Measurements from ENCODE around the gene KLC4.

Gene KLC4

GRCh38 chr6:43059168-43060033 is at the start of gene KLC4, which contains the start of gene MRPL2:
KLC4 (plus strand) TSS chr6:43059631; CDS start chr6:43061336, 1,705 bp downstream.
MRPL2 (minus strand) TSS chr6:43059434; CDS start chr6:43059381, 53 bp downstream.
- peak; percentile 99 for DNase-seq (ENCODE audit: low spot score)

- DNase-seq (ENCODE audit: low spot score): no peak
Observed at GRCh38 chr6:43011207-43011606, 48.2 kb upstream of the KLC4 start.

GRCh38 chr6:43012364-43012763 is 47.1 kb upstream of the KLC4 start:
- DNase-seq (ENCODE audit: low spot score): no peak

- no peak for DNase-seq (ENCODE audit: low spot score)
Observed at GRCh38 chr6:43013097-43013842, 46.2 kb upstream of the KLC4 start.

- DNase-seq (ENCODE audit: low spot score): peak; percentile 100
Observed at GRCh38 chr6:43013843-43014433, 45.5 kb upstream of the KLC4 start, which contains the start of the genes KLHDC3 and MEA1. KLHDC3 (plus strand) TSS chr6:43014249; CDS start chr6:43017193, 2,944 bp downstream. MEA1 (minus strand) TSS chr6:43013946; CDS start chr6:43013813, 133 bp downstream.

GRCh38 chr6:43014434-43014909 is 45.0 kb upstream of the KLC4 start:
- DNase-seq (ENCODE audit: low spot score): no peak

- no peak for DNase-seq (ENCODE audit: low spot score)
Observed at GRCh38 chr6:43016176-43016942, 43.1 kb upstream of the KLC4 start.

- no peak for DNase-seq (ENCODE audit: low spot score)
Observed at GRCh38 chr6:43016943-43017334, 42.5 kb upstream of the KLC4 start.

GRCh38 chr6:43019152-43019551 is 40.3 kb upstream of the KLC4 start:
- no peak for DNase-seq (ENCODE audit: low spot score)

- no peak for DNase-seq (ENCODE audit: low spot score)
Observed at GRCh38 chr6:43020052-43020705, 39.3 kb upstream of the KLC4 start.

- DNase-seq (ENCODE audit: low spot score): no peak
Observed at GRCh38 chr6:43020847-43021246, 38.6 kb upstream of the KLC4 start.

GRCh38 chr6:43021270-43022047 is 38.0 kb upstream of the KLC4 start, which contains the start of gene RRP36:
RRP36 (plus strand) TSS chr6:43021623; CDS start chr6:43021655, 32 bp downstream.
- peak; percentile 76 for DNase-seq (ENCODE audit: low spot score)

- no peak for DNase-seq (ENCODE audit: low spot score)
Observed at GRCh38 chr6:43024436-43024835, 35.0 kb upstream of the KLC4 start.

- DNase-seq (ENCODE audit: low spot score): no peak
Observed at GRCh38 chr6:43026365-43026764, 33.1 kb upstream of the KLC4 start.

GRCh38 chr6:43029120-43029519 is 30.3 kb upstream of the KLC4 start:
- DNase-seq (ENCODE audit: low spot score): no peak

- no peak for DNase-seq (ENCODE audit: low spot score)
Observed at GRCh38 chr6:43032326-43032725, 27.1 kb upstream of the KLC4 start.

- no peak for DNase-seq (ENCODE audit: low spot score)
Observed at GRCh38 chr6:43033496-43034189, 25.8 kb upstream of the KLC4 start.

- no peak for DNase-seq (ENCODE audit: low spot score)
Observed at GRCh38 chr6:43034190-43034525, 25.3 kb upstream of the KLC4 start.

- no peak for DNase-seq (ENCODE audit: low spot score)
Observed at GRCh38 chr6:43035495-43036194, 23.8 kb upstream of the KLC4 start.
